Hepatocyte (in vitro differentiated cells): Measurements from ENCODE around the gene SESN3.

Experiments used
- EZH2 ChIP-seq: fragments of 200-600 bp; sonication (generic); IDR thresholded peaks from 2 replicates; pipeline ENCODE4 v1.6.1; 2016; ENCODE audit warnings: antibody characterized with exemption, mild to moderate bottlenecking, borderline replicate concordance
- TF ChIP-seq, protein P1 (sequence below): fragments of 200-600 bp; sonication (generic); IDR thresholded peaks from 2 replicates; pipeline ENCODE4 v1.5.1; 2016; ENCODE audit warnings: antibody characterized with exemption, mild to moderate bottlenecking; ENCODE audit not compliant: poor library complexity

DNA sequence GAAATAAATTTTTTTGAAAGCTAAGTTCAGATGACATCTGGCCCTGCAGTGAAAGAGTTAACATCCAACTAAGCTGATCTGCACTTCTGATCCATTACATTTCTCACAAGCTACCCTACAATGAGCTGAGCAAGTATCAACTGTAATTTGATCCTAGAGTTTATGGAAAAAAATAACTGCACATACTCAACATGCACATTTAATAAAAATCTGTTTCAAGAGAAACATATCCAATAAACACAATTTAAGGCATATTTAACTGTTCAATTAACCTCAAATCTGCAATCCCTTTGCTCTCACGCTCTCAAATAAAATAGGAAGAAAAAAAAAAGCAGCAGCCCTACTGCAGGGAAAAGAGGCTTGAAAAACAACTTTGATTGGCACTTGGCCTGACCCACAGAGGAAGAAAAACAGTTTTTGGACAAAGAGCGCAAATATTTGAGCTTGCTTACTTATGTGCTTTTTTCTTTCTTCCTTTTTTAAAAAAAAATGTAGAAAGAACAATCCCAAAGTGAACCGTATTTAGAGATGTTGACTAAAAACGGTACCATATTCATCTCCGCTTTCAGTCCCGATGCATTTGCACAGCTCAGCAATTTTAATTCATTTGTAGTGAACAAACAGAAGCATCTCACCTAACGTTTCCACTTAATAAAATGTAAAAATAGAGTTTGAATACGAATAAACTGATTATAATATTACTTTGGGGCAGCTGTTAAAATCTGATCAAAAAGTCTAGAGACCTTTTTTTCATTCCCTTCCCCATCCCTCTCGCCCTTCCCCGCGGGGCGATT lies 1.6 kb downstream of the SESN3 start:
- TF ChIP-seq, protein P1, sequence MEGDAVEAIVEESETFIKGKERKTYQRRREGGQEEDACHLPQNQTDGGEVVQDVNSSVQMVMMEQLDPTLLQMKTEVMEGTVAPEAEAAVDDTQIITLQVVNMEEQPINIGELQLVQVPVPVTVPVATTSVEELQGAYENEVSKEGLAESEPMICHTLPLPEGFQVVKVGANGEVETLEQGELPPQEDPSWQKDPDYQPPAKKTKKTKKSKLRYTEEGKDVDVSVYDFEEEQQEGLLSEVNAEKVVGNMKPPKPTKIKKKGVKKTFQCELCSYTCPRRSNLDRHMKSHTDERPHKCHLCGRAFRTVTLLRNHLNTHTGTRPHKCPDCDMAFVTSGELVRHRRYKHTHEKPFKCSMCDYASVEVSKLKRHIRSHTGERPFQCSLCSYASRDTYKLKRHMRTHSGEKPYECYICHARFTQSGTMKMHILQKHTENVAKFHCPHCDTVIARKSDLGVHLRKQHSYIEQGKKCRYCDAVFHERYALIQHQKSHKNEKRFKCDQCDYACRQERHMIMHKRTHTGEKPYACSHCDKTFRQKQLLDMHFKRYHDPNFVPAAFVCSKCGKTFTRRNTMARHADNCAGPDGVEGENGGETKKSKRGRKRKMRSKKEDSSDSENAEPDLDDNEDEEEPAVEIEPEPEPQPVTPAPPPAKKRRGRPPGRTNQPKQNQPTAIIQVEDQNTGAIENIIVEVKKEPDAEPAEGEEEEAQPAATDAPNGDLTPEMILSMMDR, result no peak
- TF ChIP-seq EZH2, result no peak
